ENCODE results near the gene MCCD1. TPM values are rescaled to one million over a fixed set of nuclear protein-coding genes. Genes with fewer than 3 reads are reported as not detected.

The MCCD1 gene
- total RNA-seq, 2 donors from 2014 or later: not detected

DNA sequence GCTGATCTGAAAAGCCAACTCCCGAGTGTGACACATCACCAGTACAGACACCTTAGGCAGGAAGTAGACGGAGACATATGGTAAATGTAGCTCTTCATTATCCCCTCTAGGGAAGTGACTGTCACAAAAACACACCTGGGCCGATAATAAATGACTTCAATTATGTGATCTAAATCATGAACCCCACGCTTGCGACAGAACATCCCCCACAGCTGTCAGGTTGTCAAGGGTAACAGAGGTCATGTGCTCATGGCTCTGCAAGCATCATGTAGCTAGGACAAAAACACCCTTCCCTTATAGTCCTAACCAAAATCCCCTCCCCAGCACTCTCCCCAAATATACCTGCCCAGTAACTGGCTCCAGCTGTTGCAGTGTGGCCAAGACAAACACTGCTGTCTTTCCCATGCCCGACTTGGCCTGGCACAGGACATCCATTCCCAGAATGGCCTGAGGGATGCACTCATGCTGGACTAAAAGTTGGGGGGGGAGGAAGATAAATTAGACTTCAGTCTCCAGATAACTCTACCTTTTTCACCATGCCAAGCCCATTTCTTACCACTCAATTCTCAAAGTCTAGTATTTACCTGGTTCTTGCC lies 10.1 kb downstream of the MCCD1 start:
- Mint-ChIP-seq H3K27me3 (ENCODE audit: insufficient read depth) (no peaks in the 10 kb centered on the region), H3K9me3 (no peaks in the 10 kb centered on the region), H3K36me3 (ENCODE audit: low read depth) (peaks cover 66% of the 10 kb centered on the region), H3K27ac (peak overlapping the region; percentile 65), H3K4me1 (peaks cover 32% of the 10 kb centered on the region), H3K4me3 (peak overlapping the region; percentile 98)
- no peak overlapping the region for H3K9ac ChIP-seq (ENCODE audit: extremely low read depth, low read length, poor library complexity, severe bottlenecking)
- peaks cover 7% of the 10 kb centered on the region for H3K4me1 ChIP-seq (ENCODE audit: control insufficient read depth, insufficient read depth, low read length)
- DNase-seq: no peak
- no peaks in the 10 kb centered on the region for H3K9me3 ChIP-seq (ENCODE audit: control insufficient read depth, low read length)
- TF ChIP-seq, protein P1, sequence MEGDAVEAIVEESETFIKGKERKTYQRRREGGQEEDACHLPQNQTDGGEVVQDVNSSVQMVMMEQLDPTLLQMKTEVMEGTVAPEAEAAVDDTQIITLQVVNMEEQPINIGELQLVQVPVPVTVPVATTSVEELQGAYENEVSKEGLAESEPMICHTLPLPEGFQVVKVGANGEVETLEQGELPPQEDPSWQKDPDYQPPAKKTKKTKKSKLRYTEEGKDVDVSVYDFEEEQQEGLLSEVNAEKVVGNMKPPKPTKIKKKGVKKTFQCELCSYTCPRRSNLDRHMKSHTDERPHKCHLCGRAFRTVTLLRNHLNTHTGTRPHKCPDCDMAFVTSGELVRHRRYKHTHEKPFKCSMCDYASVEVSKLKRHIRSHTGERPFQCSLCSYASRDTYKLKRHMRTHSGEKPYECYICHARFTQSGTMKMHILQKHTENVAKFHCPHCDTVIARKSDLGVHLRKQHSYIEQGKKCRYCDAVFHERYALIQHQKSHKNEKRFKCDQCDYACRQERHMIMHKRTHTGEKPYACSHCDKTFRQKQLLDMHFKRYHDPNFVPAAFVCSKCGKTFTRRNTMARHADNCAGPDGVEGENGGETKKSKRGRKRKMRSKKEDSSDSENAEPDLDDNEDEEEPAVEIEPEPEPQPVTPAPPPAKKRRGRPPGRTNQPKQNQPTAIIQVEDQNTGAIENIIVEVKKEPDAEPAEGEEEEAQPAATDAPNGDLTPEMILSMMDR (conservative IDR thresholded peaks at IDR 0.05): no peak
- no peak overlapping the region for H3K27ac ChIP-seq (ENCODE audit: low read depth, low read length)
- peaks cover 67% of the 10 kb centered on the region for H3K36me3 ChIP-seq (ENCODE audit: control insufficient read depth, insufficient read depth, low read length)
- H3K4me3 ChIP-seq (ENCODE audit: low read length): peak overlapping the region; percentile 99
- no peaks in the 10 kb centered on the region for H3K27me3 ChIP-seq (ENCODE audit: control insufficient read depth, insufficient read depth, low read length, poor library complexity, severe bottlenecking)
- 97 to 98% methylated on average over 5 to 6 of the region's 6 CpGs for WGBS, 2 experiments (ENCODE audit: insufficient coverage in 1 of 2, insufficient read length in 1 of 2)

DNA sequence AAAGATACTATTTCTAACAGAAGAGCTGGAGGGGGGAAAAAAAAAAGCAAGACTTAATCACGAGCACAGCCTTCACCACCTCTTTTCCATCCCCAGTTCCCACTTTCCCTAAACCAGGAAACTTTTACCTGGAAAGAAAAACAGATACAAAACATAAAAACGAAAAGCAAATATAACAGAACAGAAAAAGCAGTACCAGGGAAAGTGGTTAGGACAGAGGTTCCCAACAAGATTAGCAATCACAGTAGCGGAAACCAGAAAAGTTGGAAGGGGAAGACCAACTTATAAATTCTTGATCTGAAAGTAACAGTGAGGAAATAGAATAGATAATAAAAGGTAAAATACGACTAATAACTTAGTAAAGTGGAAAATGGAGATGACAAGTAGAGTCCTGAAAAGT lies 11.9 kb downstream of the MCCD1 start:
- H3K27ac ChIP-seq (ENCODE audit: low read depth, low read length): no peak overlapping the region
- DNase-seq: no peak
- Mint-ChIP-seq H3K36me3 (ENCODE audit: low read depth) (peaks cover 49% of the 10 kb centered on the region), H3K27ac (peak overlapping the region; percentile 82), H3K4me3 (peak overlapping the region; percentile 98), H3K4me1 (peaks cover 32% of the 10 kb centered on the region), H3K27me3 (ENCODE audit: insufficient read depth) (no peaks in the 10 kb centered on the region), H3K9me3 (no peaks in the 10 kb centered on the region)
- peak overlapping the region; percentile 98 for H3K9ac ChIP-seq (ENCODE audit: extremely low read depth, low read length, poor library complexity, severe bottlenecking)
- H3K9me3 ChIP-seq (ENCODE audit: control insufficient read depth, low read length): no peaks in the 10 kb centered on the region
- H3K4me3 ChIP-seq (ENCODE audit: low read length): peak overlapping the region; percentile 99
- WGBS, 2 experiments (ENCODE audit: insufficient coverage in 1 of 2, insufficient read length in 1 of 2): 19 to 80% methylated on average over 1 to 4 of the region's 4 CpGs
- H3K4me1 ChIP-seq (ENCODE audit: control insufficient read depth, insufficient read depth, low read length): peaks cover 7% of the 10 kb centered on the region
- H3K27me3 ChIP-seq (ENCODE audit: control insufficient read depth, insufficient read depth, low read length, poor library complexity, severe bottlenecking): no peaks in the 10 kb centered on the region
- peaks cover 49% of the 10 kb centered on the region for H3K36me3 ChIP-seq (ENCODE audit: control insufficient read depth, insufficient read depth, low read length)
- TF ChIP-seq, protein P1 (conservative IDR thresholded peaks at IDR 0.05): no peak

DNA sequence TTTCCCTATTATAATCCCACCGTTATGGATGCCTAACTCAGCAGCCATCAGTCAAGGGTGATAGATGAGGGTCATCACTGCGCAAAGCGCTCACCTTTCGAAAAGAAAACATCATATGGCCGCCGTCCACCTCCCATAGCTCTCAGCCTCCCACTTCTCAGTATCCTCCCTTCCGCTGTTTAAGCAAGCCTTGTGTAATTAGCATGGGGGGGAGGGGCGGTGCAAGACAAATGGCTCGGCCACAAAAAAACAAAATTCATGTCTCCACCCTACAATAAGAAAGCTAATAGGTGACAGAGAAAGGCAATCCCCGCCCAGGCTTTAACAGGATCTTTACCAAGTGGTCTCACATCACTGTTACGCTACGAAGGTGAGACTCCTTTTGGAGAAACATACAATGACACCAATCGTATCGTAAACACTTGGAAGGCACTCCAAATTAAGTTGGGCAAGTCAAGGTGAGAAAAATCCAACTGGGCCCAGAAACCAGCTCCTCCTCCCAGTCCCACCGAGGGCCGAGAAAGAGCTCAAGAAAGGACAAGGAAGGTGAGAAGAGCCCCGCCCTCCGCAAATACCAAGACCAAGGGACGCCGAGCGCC lies 12.4 kb downstream of the MCCD1 start:
- peaks cover 44% of the 10 kb centered on the region for H3K36me3 ChIP-seq (ENCODE audit: control insufficient read depth, insufficient read depth, low read length)
- peak overlapping the region; percentile 100 for H3K27ac ChIP-seq (ENCODE audit: low read depth, low read length)
- no peaks in the 10 kb centered on the region for H3K27me3 ChIP-seq (ENCODE audit: control insufficient read depth, insufficient read depth, low read length, poor library complexity, severe bottlenecking)
- peak overlapping the region; percentile 99 for H3K4me3 ChIP-seq (ENCODE audit: low read length)
- H3K27ac Mint-ChIP-seq: peak overlapping the region; percentile 99
- WGBS, 2 experiments (ENCODE audit: insufficient coverage in 1 of 2, insufficient read length in 1 of 2): 0 to 2% methylated on average over 12 to 20 of the region's 21 CpGs
- no peaks in the 10 kb centered on the region for H3K27me3 Mint-ChIP-seq (ENCODE audit: insufficient read depth)
- peak overlapping the region; percentile 98 for H3K9ac ChIP-seq (ENCODE audit: extremely low read depth, low read length, poor library complexity, severe bottlenecking)
- peak; percentile 82 for DNase-seq
- H3K9me3 ChIP-seq (ENCODE audit: control insufficient read depth, low read length): no peaks in the 10 kb centered on the region
- peak overlapping the region; percentile 98 for H3K4me3 Mint-ChIP-seq
- no peaks in the 10 kb centered on the region for H3K9me3 Mint-ChIP-seq
- peaks cover 7% of the 10 kb centered on the region for H3K4me1 ChIP-seq (ENCODE audit: control insufficient read depth, insufficient read depth, low read length)
- H3K36me3 Mint-ChIP-seq (ENCODE audit: low read depth): peaks cover 43% of the 10 kb centered on the region
- H3K4me1 Mint-ChIP-seq: peaks cover 34% of the 10 kb centered on the region
- TF ChIP-seq, protein P1 (conservative IDR thresholded peaks at IDR 0.05): no peak
